Anterior cingulate cortex (tissue), 58 donors: ENCODE data around the gene KLF15.
A peak's percentile ranks its signal among the peaks of the same experiment; 100 is the strongest.

Experiments used
- DNase-seq, 58 donors: peaks; one replicate each; lab custom pipeline; 2025; lab: John Stamatoyannopoulos, UW

The KLF15 gene

GRCh38 chr3:126349611-126350501, 7.4 kb downstream of the KLF15 start:
- DNase-seq, result no peak

- no peak for DNase-seq
These were observed 8.1 kb downstream of the KLF15 start for GRCh38 chr3:126349071-126349470.

GRCh38 chr3:126348308-126348920, 8.8 kb downstream of the KLF15 start:
- no peak for DNase-seq

GRCh38 chr3:126347543-126348161, 9.6 kb downstream of the KLF15 start:
- peak in 3 of 58 donors; percentile 37 to 48 (median 48) for DNase-seq

GRCh38 chr3:126346466-126346865, 10.7 kb downstream of the KLF15 start:
- no peak for DNase-seq

- DNase-seq, result no peak
These were observed 11.4 kb downstream of the KLF15 start for GRCh38 chr3:126345641-126346460.

GRCh38 chr3:126345231-126345630, 12.0 kb downstream of the KLF15 start:
- DNase-seq, result no peak

GRCh38 chr3:126344380-126345041, 12.7 kb downstream of the KLF15 start:
- DNase-seq, result no peak

- no peak for DNase-seq
These were observed 13.6 kb downstream of the KLF15 start for GRCh38 chr3:126343649-126344035.

GRCh38 chr3:126342991-126343648, 14.1 kb downstream of the KLF15 start:
- no peak for DNase-seq

- no peak for DNase-seq
These were observed 15.0 kb downstream of the KLF15 start for GRCh38 chr3:126342211-126342610.

- DNase-seq, result no peak
These were observed 15.5 kb downstream of the KLF15 start for GRCh38 chr3:126341755-126342150.

GRCh38 chr3:126340943-126341754, 16.1 kb downstream of the KLF15 start:
- DNase-seq, result no peak

- no peak for DNase-seq
These were observed 16.6 kb downstream of the KLF15 start for GRCh38 chr3:126340596-126340942.

GRCh38 chr3:126340081-126340511, 17.1 kb downstream of the KLF15 start:
- DNase-seq, result no peak

GRCh38 chr3:126339466-126339865, 17.7 kb downstream of the KLF15 start:
- DNase-seq, result no peak

GRCh38 chr3:126338790-126339288, 18.4 kb downstream of the KLF15 start:
- peak in 1 of 58 donors; percentile 38 for DNase-seq

GRCh38 chr3:126337980-126338651, 19.1 kb downstream of the KLF15 start:
- DNase-seq, result no peak
